KMS-11 (cell line): ENCODE results near the gene IQGAP2.

ENCODE experiments used
- H2AFZ ChIP-seq: fragments of 200-600 bp; sonication (generic); 2 replicates; pipeline ENCODE4 v1.6.1; 2016; ENCODE audit warnings: antibody characterized with exemption, mixed run types, low read depth
- H3K27ac ChIP-seq: fragments of 200-600 bp; sonication (generic); 2 replicates; pipeline ENCODE4 v1.6.1; 2016; ENCODE audit warnings: mild to moderate bottlenecking, mixed run types
- H3K27me3 ChIP-seq: fragments of 200-600 bp; sonication (generic); 2 replicates; pipeline ENCODE4 v1.6.1; 2017; ENCODE audit warnings: mild to moderate bottlenecking, low read depth, mixed run types, moderate library complexity; ENCODE audit not compliant: insufficient read depth
- H3K36me3 ChIP-seq: fragments of 200-600 bp; sonication (generic); 2 replicates; pipeline ENCODE4 v1.6.1; 2017; ENCODE audit warnings: mild to moderate bottlenecking, mixed run types; ENCODE audit not compliant: insufficient read depth
- H3K4me1 ChIP-seq: fragments of 200-600 bp; sonication (generic); 2 replicates; pipeline ENCODE4 v1.6.1; 2016; ENCODE audit warnings: mild to moderate bottlenecking, low read depth, mixed run types; ENCODE audit not compliant: poor library complexity, severe bottlenecking
- H3K4me2 ChIP-seq: fragments of 200-600 bp; sonication (generic); 2 replicates; pipeline ENCODE4 v1.7.0; 2016; ENCODE audit warnings: mild to moderate bottlenecking, mixed run types
- H3K4me3 ChIP-seq: fragments of 200-600 bp; sonication (generic); IDR thresholded peaks from 2 replicates; pipeline ENCODE4 v1.6.1; 2017; ENCODE audit warnings: low read depth, low read length, mixed read lengths; ENCODE audit not compliant: insufficient read depth
- H3K79me2 ChIP-seq: fragments of 200-600 bp; sonication (generic); 2 replicates; pipeline ENCODE4 v1.6.1; 2016; ENCODE audit warnings: low read depth, mixed run types; ENCODE audit not compliant: insufficient read depth
- H3K9ac ChIP-seq: fragments of 200-600 bp; sonication (generic); 2 replicates; pipeline ENCODE4 v1.6.1; 2016; ENCODE audit warnings: mild to moderate bottlenecking, mixed run types
- H4K20me1 ChIP-seq: fragments of 200-600 bp; sonication (generic); 2 replicates; pipeline ENCODE4 v1.6.1; 2016; ENCODE audit warnings: mild to moderate bottlenecking, mixed run types; ENCODE audit not compliant: insufficient read depth
- TF ChIP-seq, protein P1 (sequence below): fragments of 200-600 bp; sonication (generic); conservative IDR thresholded peaks from 2 replicates; pipeline ENCODE4 v1.6.1; 2017; ENCODE audit warnings: low read depth, mild to moderate bottlenecking, antibody characterized with exemption, low read length, moderate library complexity, mixed read lengths

Gene IQGAP2

GRCh38 chr5:76378355-76378754, 24.7 kb upstream of the IQGAP2 start:
- H3K4me2 ChIP-seq: no peak overlapping the region
- TF ChIP-seq, protein P1, sequence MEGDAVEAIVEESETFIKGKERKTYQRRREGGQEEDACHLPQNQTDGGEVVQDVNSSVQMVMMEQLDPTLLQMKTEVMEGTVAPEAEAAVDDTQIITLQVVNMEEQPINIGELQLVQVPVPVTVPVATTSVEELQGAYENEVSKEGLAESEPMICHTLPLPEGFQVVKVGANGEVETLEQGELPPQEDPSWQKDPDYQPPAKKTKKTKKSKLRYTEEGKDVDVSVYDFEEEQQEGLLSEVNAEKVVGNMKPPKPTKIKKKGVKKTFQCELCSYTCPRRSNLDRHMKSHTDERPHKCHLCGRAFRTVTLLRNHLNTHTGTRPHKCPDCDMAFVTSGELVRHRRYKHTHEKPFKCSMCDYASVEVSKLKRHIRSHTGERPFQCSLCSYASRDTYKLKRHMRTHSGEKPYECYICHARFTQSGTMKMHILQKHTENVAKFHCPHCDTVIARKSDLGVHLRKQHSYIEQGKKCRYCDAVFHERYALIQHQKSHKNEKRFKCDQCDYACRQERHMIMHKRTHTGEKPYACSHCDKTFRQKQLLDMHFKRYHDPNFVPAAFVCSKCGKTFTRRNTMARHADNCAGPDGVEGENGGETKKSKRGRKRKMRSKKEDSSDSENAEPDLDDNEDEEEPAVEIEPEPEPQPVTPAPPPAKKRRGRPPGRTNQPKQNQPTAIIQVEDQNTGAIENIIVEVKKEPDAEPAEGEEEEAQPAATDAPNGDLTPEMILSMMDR: no peak
- no peaks in the 10 kb centered on the region for H3K36me3 ChIP-seq
- no peak overlapping the region for H3K4me3 ChIP-seq
- H3K79me2 ChIP-seq: no peaks in the 10 kb centered on the region
- peaks cover 17% of the 10 kb centered on the region for H3K4me1 ChIP-seq
- no peak overlapping the region for H3K9ac ChIP-seq
- H3K27ac ChIP-seq: no peak overlapping the region
- no peak overlapping the region for H2AFZ ChIP-seq
- no peaks in the 10 kb centered on the region for H3K27me3 ChIP-seq
- H4K20me1 ChIP-seq: no peaks in the 10 kb centered on the region

DNA sequence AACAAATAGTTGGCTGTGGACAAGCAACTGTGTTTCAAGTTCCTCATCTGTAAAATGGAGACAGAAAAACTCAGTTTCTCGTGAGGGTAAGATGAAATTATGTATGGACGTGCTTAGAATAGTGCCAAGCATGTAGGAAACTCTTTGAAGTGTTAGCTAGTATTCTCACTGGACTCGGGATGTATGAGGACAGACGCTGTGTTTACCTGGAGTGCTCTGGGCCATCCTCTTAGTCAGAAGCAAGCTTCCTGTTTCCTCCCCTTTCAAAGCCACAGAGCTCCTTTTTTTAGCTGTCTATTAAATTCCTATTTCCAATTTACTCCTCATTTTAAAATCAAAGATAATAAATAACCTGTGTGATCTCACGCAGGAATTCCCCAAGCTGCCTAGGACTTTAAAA, 23.8 kb upstream of the IQGAP2 start:
- Histone ChIP-seq H3K27ac (no peak overlapping the region), H3K4me2 (no peak overlapping the region), H3K36me3 (no peaks in the 10 kb centered on the region), H3K9ac (no peak overlapping the region), H2AFZ (no peak overlapping the region), H4K20me1 (no peaks in the 10 kb centered on the region), H3K4me1 (peaks cover 13% of the 10 kb centered on the region), H3K79me2 (no peaks in the 10 kb centered on the region), H3K4me3 (no peak overlapping the region), H3K27me3 (no peaks in the 10 kb centered on the region)
- TF ChIP-seq, protein P1: no peak

DNA sequence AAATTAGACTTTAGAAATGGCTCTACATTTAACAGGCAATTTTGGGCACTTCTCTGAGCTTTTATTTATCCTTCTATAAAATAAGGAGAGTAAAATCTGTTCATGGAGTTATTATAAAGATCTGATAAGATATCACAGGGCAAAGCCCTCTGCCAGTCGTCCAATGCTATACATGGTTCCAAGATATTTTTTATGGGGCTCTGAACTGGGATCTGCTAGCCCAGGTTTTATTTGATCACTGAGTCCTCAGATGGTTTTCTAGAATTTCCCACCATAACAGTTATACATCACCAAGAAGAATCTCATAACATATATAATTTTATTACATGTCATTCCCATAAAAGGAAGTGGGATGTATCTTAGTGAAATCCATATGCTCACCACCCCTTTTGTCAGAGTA, 23.2 kb upstream of the IQGAP2 start:
- H3K4me2 ChIP-seq: no peak overlapping the region
- H4K20me1 ChIP-seq: no peaks in the 10 kb centered on the region
- no peak overlapping the region for H3K9ac ChIP-seq

DNA sequence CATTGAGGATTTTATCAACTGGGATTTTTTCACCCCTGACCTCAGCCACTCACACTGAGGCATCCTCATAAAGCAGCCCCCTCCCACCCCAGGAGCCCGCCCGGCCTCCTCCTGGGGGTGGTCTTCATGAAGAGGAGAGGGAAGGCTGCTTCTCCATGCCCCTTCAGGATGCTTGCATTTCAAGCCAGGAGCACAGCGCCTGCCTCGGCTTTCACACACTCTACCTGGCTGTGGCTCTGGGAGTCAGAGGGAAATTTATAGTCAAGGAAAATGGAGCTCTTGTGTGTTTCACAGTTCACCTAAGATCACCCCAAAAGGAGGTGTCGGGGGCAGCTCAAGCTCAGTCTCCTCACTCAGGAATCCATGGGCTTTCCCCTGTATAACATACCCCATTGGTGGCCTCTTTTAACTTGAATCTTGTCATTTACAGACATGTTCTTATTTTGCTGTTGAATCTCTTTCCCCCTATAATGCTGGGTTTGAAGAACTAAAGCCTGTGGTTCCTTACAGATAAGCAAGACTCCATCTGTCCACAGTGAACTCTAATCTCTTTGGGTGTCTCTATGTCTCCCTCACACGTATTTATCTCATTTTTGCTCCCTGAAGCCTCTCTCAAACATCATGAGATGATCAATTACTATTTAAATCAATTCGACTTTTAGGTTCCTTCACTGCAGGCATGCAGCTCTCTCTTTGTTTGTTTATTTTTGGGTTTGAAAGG, 22.6 kb upstream of the IQGAP2 start:
- H3K4me2 ChIP-seq: no peak overlapping the region
- H2AFZ ChIP-seq: no peak overlapping the region
- TF ChIP-seq, protein P1: no peak
- no peaks in the 10 kb centered on the region for H4K20me1 ChIP-seq
- peaks cover 5% of the 10 kb centered on the region for H3K4me1 ChIP-seq
- H3K36me3 ChIP-seq: no peaks in the 10 kb centered on the region
- H3K27ac ChIP-seq: no peak overlapping the region
- no peaks in the 10 kb centered on the region for H3K27me3 ChIP-seq
- no peak overlapping the region for H3K9ac ChIP-seq
- no peak overlapping the region for H3K4me3 ChIP-seq
- no peaks in the 10 kb centered on the region for H3K79me2 ChIP-seq

More for the DNA sequence above, 23.2 kb upstream of the IQGAP2 start:
- Histone ChIP-seq H3K79me2 (no peaks in the 10 kb centered on the region), H3K4me3 (no peak overlapping the region), H3K27me3 (no peaks in the 10 kb centered on the region), H3K4me1 (peaks cover 8% of the 10 kb centered on the region), H2AFZ (no peak overlapping the region), H3K27ac (no peak overlapping the region), H3K36me3 (no peaks in the 10 kb centered on the region)
- TF ChIP-seq, protein P1: no peak
